Neural cell (in vitro differentiated cells): ENCODE results near the gene RGS19. TPM values are rescaled to one million over a fixed set of nuclear protein-coding genes. Genes with fewer than 3 reads are reported as not detected.

ENCODE experiments used
- H2AFZ ChIP-seq: fragments of 200-600, 300-800 bp; sonication (generic), shearing (Covaris generic); 2 replicates; pipeline ENCODE4 v1.6.0; 2014; ENCODE audit warnings: low read depth, mild to moderate bottlenecking, antibody characterized with exemption, low read length, moderate library complexity
- H3F3A ChIP-seq: fragments of 200-600 bp; shearing (Covaris generic); 2 replicates; pipeline ENCODE4 v1.6.1; 2016; ENCODE audit warnings: mild to moderate bottlenecking, moderate library complexity, mixed read lengths, antibody characterized with exemption, low read length; ENCODE audit not compliant: insufficient read depth, poor library complexity, severe bottlenecking
- H3K27ac ChIP-seq: fragments of 200-600, 300-800 bp; sonication (generic), shearing (Covaris generic); 2 replicates; pipeline ENCODE4 v1.5.1; 2014; ENCODE audit warnings: mild to moderate bottlenecking, low read length, moderate library complexity
- H3K27me3 ChIP-seq: fragments of 300-800, 200-600 bp; sonication (generic), shearing (Covaris generic); 2 replicates; pipeline ENCODE4 v1.6.0; 2014; ENCODE audit warnings: mild to moderate bottlenecking, low read depth, low read length, moderate library complexity; ENCODE audit not compliant: insufficient read depth
- H3K36me3 ChIP-seq: fragments of 300-800, 200-600 bp; sonication (generic), shearing (Covaris generic); 2 replicates; pipeline ENCODE4 v1.5.1; 2014; ENCODE audit warnings: mild to moderate bottlenecking, antibody characterized with exemption, low read length, moderate library complexity; ENCODE audit not compliant: insufficient read depth
- H3K4me2 ChIP-seq: fragments of 300-800, 200-600 bp; sonication (generic), shearing (Covaris generic); 2 replicates; pipeline ENCODE4 v1.6.0; 2014; ENCODE audit warnings: mild to moderate bottlenecking, low read length
- H3K4me3 ChIP-seq: fragments of 300-800, 200-600 bp; sonication (generic), shearing (Covaris generic); 2 replicates; pipeline ENCODE4 v1.5.1; 2014; ENCODE audit warnings: mild to moderate bottlenecking, low read length, moderate library complexity
- H3K79me2 ChIP-seq: fragments of 200-600 bp; shearing (Covaris generic); replicated peaks from 2 replicates; pipeline ENCODE4 v1.6.0; 2014; ENCODE audit warnings: mild to moderate bottlenecking, low read length, moderate library complexity; ENCODE audit not compliant: insufficient read depth
- H3K9ac ChIP-seq: fragments of 300-800, 200-600 bp; sonication (generic), shearing (Covaris generic); 2 replicates; pipeline ENCODE4 v1.6.1; 2016; ENCODE audit warnings: mild to moderate bottlenecking, low read length, mixed read lengths
- H3K9me2 ChIP-seq: fragments of 200-600 bp; shearing (Covaris generic); 2 replicates; pipeline ENCODE4 v1.6.1; 2016; ENCODE audit warnings: mild to moderate bottlenecking, low read length, mixed read lengths; ENCODE audit not compliant: insufficient read depth
- H3K9me3 ChIP-seq: fragments of 200-600, 300-800 bp; sonication (generic), shearing (Covaris generic); 2 replicates; pipeline ENCODE4 v1.6.1; 2016; ENCODE audit warnings: mild to moderate bottlenecking, mixed run types, low read length, moderate library complexity, mixed read lengths
- H4K20me1 ChIP-seq: fragments of 200-600 bp; shearing (Covaris generic); 2 replicates; pipeline ENCODE4 v1.6.1; 2016; ENCODE audit warnings: mild to moderate bottlenecking, mixed run types; ENCODE audit not compliant: insufficient read depth
- CTCF ChIP-seq: fragments of 450-650 bp; IDR thresholded peaks from 2 replicates; pipeline ENCODE4 v1.5.1; 2014; ENCODE audit warnings: antibody characterized with exemption, mild to moderate bottlenecking, moderate library complexity; ENCODE audit not compliant: poor library complexity, severe bottlenecking
- EP300 ChIP-seq: fragments of 450-650 bp; conservative IDR thresholded peaks from 2 replicates; pipeline ENCODE4 v1.6.1; 2014; ENCODE audit warnings: antibody characterized with exemption, mild to moderate bottlenecking, moderate library complexity; ENCODE audit not compliant: poor library complexity, severe bottlenecking
- EZH2 ChIP-seq: fragments of 200-600, 300-800 bp; shearing (Covaris generic), sonication (generic); IDR thresholded peaks from 2 replicates; pipeline ENCODE4 v1.6.1; 2014; ENCODE audit warnings: antibody characterized with exemption, low read length, borderline replicate concordance, mild to moderate bottlenecking; ENCODE audit not compliant: insufficient read depth, poor library complexity, severe bottlenecking
- MXI1 ChIP-seq: fragments of 450-650 bp; conservative IDR thresholded peaks from 2 replicates; pipeline ENCODE4 v1.6.1; 2014; ENCODE audit warnings: antibody characterized with exemption, mild to moderate bottlenecking; ENCODE audit not compliant: poor library complexity, severe bottlenecking
- POLR2AphosphoS5 ChIP-seq: IDR thresholded peaks from 2 replicates; pipeline ENCODE4 v1.6.1; 2012
- RAD21 ChIP-seq: fragments of 450-650 bp; conservative IDR thresholded peaks from 2 replicates; pipeline ENCODE4 v1.6.1; 2014; ENCODE audit warnings: antibody characterized with exemption, mild to moderate bottlenecking, moderate library complexity
- REST ChIP-seq: IDR thresholded peaks from 2 replicates; pipeline ENCODE4 v1.6.1; 2012; ENCODE audit warnings: borderline replicate concordance
- SMC3 ChIP-seq: fragments of 450-650 bp; conservative IDR thresholded peaks from 2 replicates; pipeline ENCODE4 v1.6.1; 2014; ENCODE audit warnings: antibody characterized with exemption, mild to moderate bottlenecking, moderate library complexity; ENCODE audit not compliant: poor library complexity
- TAF1 ChIP-seq: IDR thresholded peaks from 2 replicates; pipeline ENCODE4 v1.6.1; 2012; ENCODE audit warnings: low read depth
- polyA plus RNA-seq: library from polyadenylated mRNA; depleted of rRNA; stranded (reverse); fragments of >200 nt; gene quantifications from 2 replicates; pipeline ENCODE4 v1.2.3, GENCODE V29; 2014

The RGS19 gene
- polyA plus RNA-seq, 1 donor from 2014 or later, result 3.4 TPM

- H3K4me3 ChIP-seq, result no peak overlapping the region
- H3K9me3 ChIP-seq, result no peaks in the 10 kb centered on the region
- no peak overlapping the region for H3K4me2 ChIP-seq
- H3K9ac ChIP-seq, result no peak overlapping the region
- H3F3A ChIP-seq, result no peaks in the 10 kb centered on the region
- H4K20me1 ChIP-seq, result no peaks in the 10 kb centered on the region
- H3K9me2 ChIP-seq, result no peaks in the 10 kb centered on the region
- H3K36me3 ChIP-seq, result no peaks in the 10 kb centered on the region
- no peak overlapping the region for H2AFZ ChIP-seq
- no peak for TF ChIP-seq SMC3
- no peak for TF ChIP-seq RAD21
- TF ChIP-seq MXI1, result no peak
- TF ChIP-seq TAF1, result no peak
- TF ChIP-seq REST, result no peak
- TF ChIP-seq EZH2, result no peak
- TF ChIP-seq CTCF, result no peak
- TF ChIP-seq EP300, result no peak
- no peak for TF ChIP-seq POLR2AphosphoS5
- peaks cover 35% of the 10 kb centered on the region for H3K27me3 ChIP-seq
- H3K27ac ChIP-seq, result no peak overlapping the region
- no peaks in the 10 kb centered on the region for H3K79me2 ChIP-seq
Measured at GRCh38 chr20:64052987-64053840, 26.1 kb downstream of the RGS19 start.

- Histone ChIP-seq H4K20me1 (no peaks in the 10 kb centered on the region), H3K27me3 (peaks cover 44% of the 10 kb centered on the region), H3K79me2 (no peaks in the 10 kb centered on the region), H3K4me2 (no peak overlapping the region), H3K9ac (no peak overlapping the region), H3K4me3 (no peak overlapping the region), H2AFZ (no peak overlapping the region), H3K9me2 (no peaks in the 10 kb centered on the region), H3F3A (no peaks in the 10 kb centered on the region), H3K9me3 (no peaks in the 10 kb centered on the region), H3K36me3 (no peaks in the 10 kb centered on the region), H3K27ac (no peak overlapping the region)
- TF ChIP-seq EP300 (no peak), POLR2AphosphoS5 (no peak), RAD21 (no peak), SMC3 (no peak), REST (no peak), MXI1 (no peak)
Measured at GRCh38 chr20:64052326-64052722, 27.0 kb downstream of the RGS19 start.
